HUES64 (cell line): ENCODE measurements around the gene TPP1.

ENCODE experiments used
- H3K27ac ChIP-seq: 2 replicates; pipeline ENCODE4 v1.7.0; 2013; ENCODE audit warnings: low read depth, low read length, inconsistent platforms
- H3K27me3 ChIP-seq: 2 replicates; pipeline ENCODE4 v1.6.1; 2013; ENCODE audit warnings: mild to moderate bottlenecking, low read length; ENCODE audit not compliant: insufficient read depth
- H3K36me3 ChIP-seq: 2 replicates; pipeline ENCODE4 v1.6.1; 2013; ENCODE audit warnings: mild to moderate bottlenecking, low read length; ENCODE audit not compliant: insufficient read depth
- H3K4me1 ChIP-seq: 2 replicates; pipeline ENCODE4 v1.6.1; 2013; ENCODE audit warnings: mild to moderate bottlenecking, low read length, moderate library complexity; ENCODE audit not compliant: insufficient read depth
- H3K4me3 ChIP-seq: 2 replicates; pipeline ENCODE4 v1.5.1; 2013; ENCODE audit warnings: mild to moderate bottlenecking, low read length, moderate library complexity
- H3K9ac ChIP-seq: 2 replicates; pipeline ENCODE4 v1.6.1; 2013; ENCODE audit warnings: mild to moderate bottlenecking, low read depth, low read length
- H3K9me3 ChIP-seq: 2 replicates; pipeline ENCODE4 v1.6.1; 2013; ENCODE audit warnings: low read depth, low read length; ENCODE audit not compliant: insufficient read depth
- WGBS: fragments of 150-250, 120-280 bp; methylation state at CpG from one replicate; pipeline ENCODE4 v1.1.7; 2013; ENCODE audit warnings: missing lambda C conversion rate; 5-methylcytosine and 5-hydroxymethylcytosine counted together

The TPP1 gene

DNA sequence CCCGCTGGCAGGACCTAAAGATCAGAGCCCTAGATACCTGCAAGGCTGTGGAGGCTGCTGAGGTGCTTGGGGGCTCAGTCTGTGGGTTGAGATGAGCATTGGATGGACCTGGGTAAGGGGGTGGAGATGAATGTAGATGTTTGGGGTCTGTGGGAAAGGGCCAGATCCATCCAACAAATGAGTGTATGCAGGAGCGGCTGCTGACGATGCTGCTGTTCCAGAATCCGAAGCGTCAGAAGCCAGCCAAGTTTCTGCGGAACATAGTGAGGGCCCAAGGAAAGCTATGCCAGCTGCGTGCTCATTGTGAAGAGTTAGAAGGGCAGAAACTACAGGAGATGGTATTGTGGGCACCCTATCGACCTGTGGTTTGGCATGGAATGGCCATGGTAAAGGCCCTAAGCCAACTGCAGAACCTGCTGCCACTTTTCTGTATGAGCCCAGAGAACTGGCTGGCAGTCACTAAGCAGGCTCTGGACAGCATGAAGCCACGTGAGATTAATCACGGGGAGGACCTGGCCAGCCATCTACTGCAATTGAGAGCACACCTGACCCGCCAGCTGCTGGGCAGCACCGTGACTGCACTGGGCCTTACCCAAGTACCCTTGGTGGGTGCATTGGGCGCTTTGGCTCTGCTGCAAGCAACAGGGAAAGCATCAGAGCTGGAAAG, 52.4 kb downstream of the TPP1 start:
- H3K27ac ChIP-seq = no peak overlapping the region
- no peaks in the 10 kb centered on the region for H3K9me3 ChIP-seq
- no peak overlapping the region for H3K4me3 ChIP-seq
- H3K9ac ChIP-seq = no peak overlapping the region
- H3K27me3 ChIP-seq = no peaks in the 10 kb centered on the region
- H3K36me3 ChIP-seq = no peaks in the 10 kb centered on the region
- WGBS = 86% methylated on average over 13 of the region's 13 CpGs
- peaks cover 18% of the 10 kb centered on the region for H3K4me1 ChIP-seq

- no peaks in the 10 kb centered on the region for H3K27me3 ChIP-seq
- no peak overlapping the region for H3K9ac ChIP-seq
- H3K27ac ChIP-seq = no peak overlapping the region
- no peaks in the 10 kb centered on the region for H3K36me3 ChIP-seq
- H3K4me3 ChIP-seq = no peak overlapping the region
- 92% methylated on average over 5 of the region's 5 CpGs for WGBS
- H3K4me1 ChIP-seq = peaks cover 18% of the 10 kb centered on the region
- H3K9me3 ChIP-seq = no peaks in the 10 kb centered on the region
Measured at GRCh38 chr11:6565988-6566703, 53.1 kb downstream of the TPP1 start.

DNA sequence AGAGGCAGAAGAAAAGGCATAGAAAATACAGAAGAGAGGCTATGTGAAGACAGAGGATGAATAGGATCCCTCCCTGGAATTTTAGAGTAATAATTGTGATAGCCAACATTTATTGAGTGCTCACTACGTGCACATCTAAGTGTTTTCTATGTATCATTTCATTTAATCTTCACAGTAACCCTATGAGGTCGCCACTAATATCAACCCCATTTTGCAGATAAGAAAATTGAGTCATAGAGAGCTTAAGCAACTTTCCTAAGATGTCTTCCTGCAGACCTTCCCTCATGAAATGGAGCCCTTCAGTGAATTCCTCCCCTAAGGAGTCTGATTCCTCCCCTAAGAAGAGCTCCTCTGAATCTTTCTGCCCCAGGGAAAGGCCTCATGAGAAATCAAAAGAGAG, 53.9 kb downstream of the TPP1 start:
- Histone ChIP-seq H3K27me3 (no peaks in the 10 kb centered on the region), H3K4me3 (no peak overlapping the region), H3K9me3 (no peaks in the 10 kb centered on the region), H3K4me1 (peaks cover 18% of the 10 kb centered on the region), H3K36me3 (no peaks in the 10 kb centered on the region), H3K9ac (no peak overlapping the region), H3K27ac (no peak overlapping the region; the same call in 1 of the 2 replicates)
- WGBS = 82% methylated on average over 2 of the region's 2 CpGs

GRCh38 chr11:6563667-6564066, 55.6 kb downstream of the TPP1 start:
- Histone ChIP-seq H3K9ac (no peak overlapping the region), H3K4me1 (peaks cover 18% of the 10 kb centered on the region), H3K27ac (no peak overlapping the region), H3K9me3 (no peaks in the 10 kb centered on the region), H3K4me3 (no peak overlapping the region), H3K27me3 (no peaks in the 10 kb centered on the region), H3K36me3 (no peaks in the 10 kb centered on the region)
- whole genome bisulfite sequencing = 95% methylated on average over 10 of the region's 10 CpGs

DNA sequence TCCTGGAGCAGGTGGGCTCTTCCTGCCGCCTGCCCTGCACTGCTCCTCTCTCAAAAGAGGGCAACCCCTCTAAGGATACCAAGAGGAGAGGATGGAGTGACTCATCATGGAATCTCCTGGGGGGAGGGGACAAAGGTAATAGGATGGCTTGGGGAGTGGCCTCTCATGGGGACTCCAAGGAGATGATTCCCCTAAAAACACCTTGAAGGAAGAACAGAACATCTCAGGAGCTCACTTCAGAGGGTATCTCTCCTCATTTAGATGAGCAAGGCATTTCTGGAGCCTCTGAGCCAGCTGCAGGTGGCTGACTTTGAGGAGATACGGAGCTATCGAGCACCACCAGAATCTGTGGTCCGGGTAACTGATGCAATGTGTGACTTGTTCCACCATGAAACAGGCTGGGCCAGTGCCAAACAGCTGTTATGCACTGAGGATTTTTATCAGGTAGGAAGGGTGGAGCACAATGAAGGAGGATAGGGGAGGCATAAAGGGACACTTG, 56.1 kb downstream of the TPP1 start:
- H3K4me3 ChIP-seq = no peak overlapping the region
- no peaks in the 10 kb centered on the region for H3K9me3 ChIP-seq
- no peaks in the 10 kb centered on the region for H3K27me3 ChIP-seq
- 90% methylated on average over 4 of the region's 4 CpGs for WGBS
- H3K36me3 ChIP-seq = no peaks in the 10 kb centered on the region
- H3K27ac ChIP-seq = no peak overlapping the region
- H3K4me1 ChIP-seq = peaks cover 16% of the 10 kb centered on the region
- H3K9ac ChIP-seq = no peak overlapping the region
